Hepatocyte (in vitro differentiated cells): ENCODE data around the gene CDC14B.

Experiments
- CTCF ChIP-seq: fragments of 200-600 bp; sonication (generic); IDR thresholded peaks from 2 replicates; pipeline ENCODE4 v1.5.1; 2016; ENCODE audit warnings: antibody characterized with exemption, mild to moderate bottlenecking; ENCODE audit not compliant: poor library complexity
- EZH2 ChIP-seq: fragments of 200-600 bp; sonication (generic); IDR thresholded peaks from 2 replicates; pipeline ENCODE4 v1.6.1; 2016; ENCODE audit warnings: antibody characterized with exemption, mild to moderate bottlenecking, borderline replicate concordance

- TF ChIP-seq CTCF (no peak), EZH2 (no peak)
These were observed 95.6 kb downstream of the CDC14B start for GRCh38 chr9:96524045-96524444.
